ENCODE results near the gene PSD. TPM values are rescaled to one million over a fixed set of nuclear protein-coding genes. Genes with fewer than 3 reads are reported as not detected.
A peak's percentile ranks its signal among the peaks of the same experiment; 100 is the strongest.

PSD gene
- total RNA-seq, 2 donors from 2014 or later: 2.9 to 5.1 TPM

DNA sequence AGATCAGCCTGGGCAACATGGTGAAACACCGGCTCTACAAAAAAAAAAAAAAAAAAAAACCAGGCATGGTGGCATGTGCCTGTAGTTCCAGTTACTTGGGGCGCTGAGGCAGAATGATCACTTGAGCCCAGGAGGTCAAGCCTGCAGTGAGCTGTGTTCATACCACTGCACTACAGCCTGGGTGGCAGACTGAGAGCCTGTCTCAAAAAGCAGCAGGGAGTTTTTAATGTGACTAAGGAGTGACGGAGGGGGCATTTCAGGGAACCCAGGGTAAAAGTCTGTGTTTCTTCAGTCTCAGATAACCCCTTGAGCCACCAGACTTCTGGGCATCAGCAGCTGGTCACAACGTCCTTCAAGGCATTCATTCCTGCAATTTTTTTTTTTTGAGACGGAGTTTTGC is 34.9 kb upstream of the PSD start:
- Mint-ChIP-seq H3K4me3 (no peak overlapping the region), H3K27me3 (no peaks in the 10 kb centered on the region), H3K4me1 (peaks cover 20% of the 10 kb centered on the region), H3K36me3 (ENCODE audit: low read depth) (peaks cover 2% of the 10 kb centered on the region), H3K27ac (peak overlapping the region; percentile 82)
- DNase-seq (no peak), ATAC-seq (no peak)
- H3K9me3 ChIP-seq (ENCODE audit: control insufficient read depth, low read length, poor library complexity, severe bottlenecking): no peaks in the 10 kb centered on the region

DNA sequence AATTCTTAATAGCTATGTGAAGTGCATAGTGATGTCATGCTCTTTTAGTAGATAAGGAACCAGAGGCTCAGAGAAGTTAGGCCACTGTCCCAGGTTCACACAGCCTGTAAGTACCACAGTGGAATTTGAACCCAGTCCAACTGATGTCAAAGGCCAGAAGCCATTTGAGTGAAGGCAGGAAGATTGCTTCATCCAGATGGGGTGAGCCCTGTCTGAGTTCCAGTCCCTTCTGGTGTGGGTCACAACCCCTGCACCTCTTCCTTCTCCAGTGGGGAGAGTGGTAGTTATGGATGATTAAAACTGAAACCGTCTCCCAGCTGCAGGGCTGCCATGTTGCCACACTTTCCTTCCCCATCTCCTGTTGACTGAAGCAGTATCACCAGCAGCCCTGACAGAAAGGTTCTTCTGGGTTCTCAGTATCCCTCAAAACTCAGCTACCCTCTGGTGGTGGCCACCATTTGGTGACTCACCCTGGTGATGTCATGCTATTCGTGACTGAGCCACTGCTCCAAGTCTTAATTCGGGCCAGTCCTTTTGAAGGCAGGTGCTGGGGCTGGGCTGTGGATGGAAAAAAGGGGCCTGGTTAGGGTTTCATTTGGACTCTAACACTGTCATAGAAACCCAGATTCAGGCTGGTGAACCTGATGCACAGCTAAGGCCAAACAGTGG is 34.2 kb upstream of the PSD start:
- DNase-seq (no peak), ATAC-seq (no peak)
- no peaks in the 10 kb centered on the region for H3K27me3 Mint-ChIP-seq
- no peaks in the 10 kb centered on the region for H3K9me3 ChIP-seq (ENCODE audit: control insufficient read depth, low read length, poor library complexity, severe bottlenecking)
- H3K4me1 Mint-ChIP-seq: peaks cover 20% of the 10 kb centered on the region
- H3K36me3 Mint-ChIP-seq (ENCODE audit: low read depth): peaks cover 2% of the 10 kb centered on the region
- peak overlapping the region; percentile 82 for H3K27ac Mint-ChIP-seq
- no peak overlapping the region for H3K4me3 Mint-ChIP-seq

GRCh38 chr10:102451105-102451969 is 32.8 kb upstream of the PSD start, which contains the start of gene C10orf95:
C10orf95 (minus strand) TSS chr10:102451543; CDS start chr10:102451093, 450 bp downstream.
- Mint-ChIP-seq H3K4me1 (peaks cover 15% of the 10 kb centered on the region), H3K27me3 (no peaks in the 10 kb centered on the region), H3K27ac (peak within 1 kb of the TSS; percentile 82), H3K4me3 (peak within 1 kb of the TSS; percentile 94), H3K36me3 (ENCODE audit: low read depth) (peaks cover 2% of the 10 kb centered on the region)
- ATAC-seq: no peak
- no peak for DNase-seq
- no peaks in the 10 kb centered on the region for H3K9me3 ChIP-seq (ENCODE audit: control insufficient read depth, low read length, poor library complexity, severe bottlenecking)

GRCh38 chr10:102450374-102451104 is 32.0 kb upstream of the PSD start:
- no peaks in the 10 kb centered on the region for H3K27me3 Mint-ChIP-seq
- peak overlapping the region; percentile 94 for H3K4me3 Mint-ChIP-seq
- peak overlapping the region; percentile 87 for H3K27ac Mint-ChIP-seq
- peaks cover 2% of the 10 kb centered on the region for H3K36me3 Mint-ChIP-seq (ENCODE audit: low read depth)
- DNase-seq: peak; percentile 83 to 86 (median 83)
- ATAC-seq: peak; percentile 85
- peaks cover 15% of the 10 kb centered on the region for H3K4me1 Mint-ChIP-seq
- no peaks in the 10 kb centered on the region for H3K9me3 ChIP-seq (ENCODE audit: control insufficient read depth, low read length, poor library complexity, severe bottlenecking)

- no peak for ATAC-seq
- Mint-ChIP-seq H3K4me1 (peaks cover 15% of the 10 kb centered on the region), H3K27me3 (no peaks in the 10 kb centered on the region), H3K36me3 (ENCODE audit: low read depth) (peaks cover 2% of the 10 kb centered on the region), H3K27ac (peak overlapping the region; percentile 87), H3K4me3 (peak overlapping the region; percentile 94)
- DNase-seq: no peak
- no peaks in the 10 kb centered on the region for H3K9me3 ChIP-seq (ENCODE audit: control insufficient read depth, low read length, poor library complexity, severe bottlenecking)
These were observed 31.5 kb upstream of the PSD start for GRCh38 chr10:102450124-102450373.

DNA sequence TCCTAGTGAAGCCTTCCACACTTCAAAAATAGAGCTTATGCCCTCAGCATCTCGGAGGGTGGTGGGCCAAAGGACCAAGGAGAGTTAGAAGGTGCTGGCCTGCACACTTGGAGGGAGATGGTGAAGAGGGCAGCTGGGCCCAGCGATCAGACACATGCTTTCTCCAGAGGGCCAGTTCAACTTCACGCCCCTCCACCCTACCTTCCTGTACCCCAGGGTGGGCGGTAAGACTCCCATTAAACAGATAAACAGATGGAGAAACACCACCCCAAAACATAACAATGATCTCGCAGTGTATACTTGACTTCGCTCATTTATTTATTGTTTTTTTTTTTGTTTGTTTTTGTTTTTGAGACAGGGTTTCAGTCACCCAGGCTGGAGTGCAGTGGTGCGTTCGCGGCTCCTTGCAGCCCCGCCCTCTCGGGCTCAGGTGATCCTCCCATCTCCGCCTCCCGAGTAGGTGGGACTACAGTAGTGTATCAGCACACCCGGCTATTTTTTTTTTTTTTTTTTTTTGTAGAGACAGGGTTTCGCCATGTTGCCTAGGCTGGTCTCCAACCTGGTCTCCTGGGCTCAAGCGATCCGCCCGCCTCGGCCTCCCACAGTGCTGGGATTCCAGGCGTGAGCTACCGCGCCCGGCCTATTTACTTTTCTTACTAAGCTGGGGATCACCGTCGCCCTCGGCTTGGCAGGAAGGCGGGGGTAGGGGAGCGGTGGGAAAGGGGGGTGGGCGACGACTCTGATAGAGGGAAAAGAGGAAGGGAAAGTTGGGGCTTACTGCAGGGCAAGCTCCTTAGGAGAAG is 30.9 kb upstream of the PSD start:
- no peaks in the 10 kb centered on the region for H3K27me3 Mint-ChIP-seq
- DNase-seq (peak; percentile 71 to 78 (median 73)), ATAC-seq (peak; percentile 76)
- H3K36me3 Mint-ChIP-seq (ENCODE audit: low read depth): peaks cover 2% of the 10 kb centered on the region
- H3K27ac Mint-ChIP-seq: peak overlapping the region; percentile 87
- H3K9me3 ChIP-seq (ENCODE audit: control insufficient read depth, low read length, poor library complexity, severe bottlenecking): no peaks in the 10 kb centered on the region
- peaks cover 17% of the 10 kb centered on the region for H3K4me1 Mint-ChIP-seq
- H3K4me3 Mint-ChIP-seq: peak overlapping the region; percentile 94

- no peak for DNase-seq
- Mint-ChIP-seq H3K4me1 (peaks cover 5% of the 10 kb centered on the region), H3K27ac (no peak overlapping the region), H3K4me3 (no peak overlapping the region), H3K36me3 (ENCODE audit: low read depth) (no peaks in the 10 kb centered on the region), H3K27me3 (no peaks in the 10 kb centered on the region)
- no peak for ATAC-seq
- H3K9me3 ChIP-seq (ENCODE audit: control insufficient read depth, low read length, poor library complexity, severe bottlenecking): no peaks in the 10 kb centered on the region
These were observed 26.3 kb upstream of the PSD start for GRCh38 chr10:102444851-102445250.

DNA sequence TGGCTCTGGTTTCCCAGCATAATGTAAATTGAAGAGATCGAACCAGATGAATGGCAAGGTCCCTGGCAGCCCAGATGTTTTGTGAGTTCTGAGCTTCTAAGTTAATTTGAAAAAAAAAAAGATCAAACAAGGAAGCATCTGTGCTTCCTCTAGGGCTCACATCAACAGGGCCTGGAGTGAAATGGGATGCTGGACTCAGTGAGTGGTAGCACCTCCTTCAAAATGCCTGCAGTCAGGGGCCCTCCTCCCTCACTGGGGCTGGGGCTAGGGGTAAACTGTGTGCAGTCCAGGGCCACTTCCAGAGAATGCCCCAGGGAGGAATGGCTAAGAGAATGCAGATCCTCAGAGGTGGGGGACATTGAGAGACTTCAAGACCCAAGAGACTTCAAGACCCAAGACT is 19.8 kb upstream of the PSD start:
- Mint-ChIP-seq H3K27ac (no peak overlapping the region), H3K4me3 (no peak overlapping the region), H3K36me3 (ENCODE audit: low read depth) (no peaks in the 10 kb centered on the region), H3K4me1 (peaks cover 35% of the 10 kb centered on the region), H3K27me3 (no peaks in the 10 kb centered on the region)
- ATAC-seq (no peak), DNase-seq (no peak)
- H3K9me3 ChIP-seq (ENCODE audit: control insufficient read depth, low read length, poor library complexity, severe bottlenecking): no peaks in the 10 kb centered on the region

DNA sequence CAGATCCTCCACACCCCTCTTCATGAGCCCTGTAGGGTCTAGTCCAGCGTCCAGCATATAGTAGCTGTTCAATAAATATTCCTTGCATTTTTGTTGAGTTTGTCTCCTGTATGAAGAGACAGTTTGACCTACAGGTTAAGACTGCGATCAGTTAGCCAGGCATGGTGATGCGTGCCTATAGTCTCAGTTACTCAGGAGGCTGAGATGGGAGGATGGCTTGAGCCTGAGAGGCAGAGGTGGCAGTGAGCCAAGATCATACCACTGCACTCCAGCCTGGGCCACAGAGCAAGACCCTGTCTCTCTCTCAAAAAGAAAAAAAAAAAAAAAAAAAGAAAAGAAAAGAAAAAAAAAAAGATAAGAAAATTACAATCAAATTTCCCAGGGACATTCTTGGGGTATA is 18.9 kb upstream of the PSD start:
- ATAC-seq: no peak
- H3K4me3 Mint-ChIP-seq: peak overlapping the region; percentile 63
- peak overlapping the region; percentile 91 for H3K27ac Mint-ChIP-seq

GRCh38 chr10:102436312-102436711 is 17.7 kb upstream of the PSD start:
- no peaks in the 10 kb centered on the region for H3K9me3 ChIP-seq (ENCODE audit: control insufficient read depth, low read length, poor library complexity, severe bottlenecking)
- Mint-ChIP-seq H3K27ac (peak overlapping the region; percentile 91), H3K36me3 (ENCODE audit: low read depth) (no peaks in the 10 kb centered on the region), H3K4me3 (peak overlapping the region; percentile 95), H3K4me1 (peaks cover 49% of the 10 kb centered on the region), H3K27me3 (no peaks in the 10 kb centered on the region)
- DNase-seq (no peak), ATAC-seq (no peak)

More for the DNA sequence above, 18.9 kb upstream of the PSD start:
- Mint-ChIP-seq H3K36me3 (ENCODE audit: low read depth) (no peaks in the 10 kb centered on the region), H3K4me1 (peaks cover 39% of the 10 kb centered on the region), H3K27me3 (no peaks in the 10 kb centered on the region)
- no peaks in the 10 kb centered on the region for H3K9me3 ChIP-seq (ENCODE audit: control insufficient read depth, low read length, poor library complexity, severe bottlenecking)
- no peak for DNase-seq

- H3K36me3 Mint-ChIP-seq (ENCODE audit: low read depth): no peaks in the 10 kb centered on the region
- peaks cover 49% of the 10 kb centered on the region for H3K4me1 Mint-ChIP-seq
- H3K27me3 Mint-ChIP-seq: no peaks in the 10 kb centered on the region
- ATAC-seq (no peak), DNase-seq (no peak)
- H3K27ac Mint-ChIP-seq: peak overlapping the region; percentile 91
- H3K4me3 Mint-ChIP-seq: peak overlapping the region; percentile 95
- no peaks in the 10 kb centered on the region for H3K9me3 ChIP-seq (ENCODE audit: control insufficient read depth, low read length, poor library complexity, severe bottlenecking)
These were observed 17.1 kb upstream of the PSD start for GRCh38 chr10:102435529-102436233.

GRCh38 chr10:102435133-102435497 is 16.5 kb upstream of the PSD start:
- no peak for ATAC-seq
- H3K4me1 Mint-ChIP-seq: peaks cover 49% of the 10 kb centered on the region

More at GRCh38 chr10:102435133-102435497, 16.5 kb upstream of the PSD start:
- H3K9me3 ChIP-seq (ENCODE audit: control insufficient read depth, low read length, poor library complexity, severe bottlenecking): no peaks in the 10 kb centered on the region
- no peak for DNase-seq
- H3K27ac Mint-ChIP-seq: peak overlapping the region; percentile 91
- no peaks in the 10 kb centered on the region for H3K36me3 Mint-ChIP-seq (ENCODE audit: low read depth)
- H3K27me3 Mint-ChIP-seq: no peaks in the 10 kb centered on the region
- peak overlapping the region; percentile 95 for H3K4me3 Mint-ChIP-seq

Data from T-helper 17 cell (primary cell).